Smooth muscle cell of the pulmonary artery (primary cell): Measurements from ENCODE around the gene AXL. TPM values are rescaled to one million over a fixed set of nuclear protein-coding genes. Genes with fewer than 3 reads are reported as not detected.

Experiments
- total RNA-seq: library from RNA; depleted of rRNA; stranded (reverse); fragments of >200 nt; gene quantifications from 2 replicates; pipeline ENCODE4 v1.2.3, GENCODE V29; 2014

The AXL gene
- 378 and 448 TPM in 2 replicates for total RNA-seq

GRCh38 chr19:41218615-41219507 is at the start of gene AXL:
Gene AXL, plus strand, starts transcription at chr19:41219223. Its CDS starts 170 bp downstream, at chr19:41219393.

DNA sequence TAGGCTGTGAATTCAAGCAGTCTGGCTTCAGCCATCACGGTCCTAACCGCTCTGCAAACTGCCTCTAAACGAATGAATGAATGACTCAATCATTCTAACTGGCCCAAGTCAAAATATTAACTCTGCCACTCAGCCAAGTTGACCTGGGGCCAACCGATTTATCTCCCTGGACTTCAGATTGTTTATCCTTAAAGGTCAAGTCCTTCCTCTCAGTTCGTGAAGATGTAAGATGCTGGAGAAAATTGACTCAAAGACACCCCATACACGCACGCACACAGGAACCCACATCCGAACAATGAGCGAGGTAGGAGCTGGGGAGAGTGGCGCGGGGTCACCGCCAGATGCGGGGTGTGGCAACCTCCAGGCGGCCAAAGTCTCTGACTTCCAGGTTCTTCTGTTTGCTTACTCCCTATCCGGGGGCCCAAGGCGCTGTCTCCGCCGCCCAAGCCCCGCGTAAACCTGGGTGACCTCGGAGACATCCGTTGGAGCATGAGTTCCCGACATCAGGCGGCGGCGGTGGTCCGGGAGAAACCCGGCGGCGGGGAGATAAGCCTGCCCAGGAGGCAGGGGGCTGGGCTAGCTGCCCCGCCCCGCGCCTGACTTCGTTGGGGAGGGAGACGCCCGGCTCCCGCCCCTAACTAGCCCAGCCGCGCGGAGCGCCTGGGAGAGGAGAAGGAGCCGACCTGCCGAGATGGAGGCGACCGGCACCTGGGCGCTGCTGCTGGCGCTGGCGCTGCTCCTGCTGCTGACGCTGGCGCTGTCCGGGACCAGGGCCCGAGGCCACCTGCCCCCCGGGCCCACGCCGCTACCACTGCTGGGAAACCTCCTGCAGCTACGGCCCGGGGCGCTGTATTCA is 26.2 kb upstream of the AXL start, which contains the start of gene CYP2S1:
Gene CYP2S1, plus strand, starts transcription at position 646 of the 856 bp plus-strand sequence. Its CDS starts 46 bp downstream, at position 692.

DNA sequence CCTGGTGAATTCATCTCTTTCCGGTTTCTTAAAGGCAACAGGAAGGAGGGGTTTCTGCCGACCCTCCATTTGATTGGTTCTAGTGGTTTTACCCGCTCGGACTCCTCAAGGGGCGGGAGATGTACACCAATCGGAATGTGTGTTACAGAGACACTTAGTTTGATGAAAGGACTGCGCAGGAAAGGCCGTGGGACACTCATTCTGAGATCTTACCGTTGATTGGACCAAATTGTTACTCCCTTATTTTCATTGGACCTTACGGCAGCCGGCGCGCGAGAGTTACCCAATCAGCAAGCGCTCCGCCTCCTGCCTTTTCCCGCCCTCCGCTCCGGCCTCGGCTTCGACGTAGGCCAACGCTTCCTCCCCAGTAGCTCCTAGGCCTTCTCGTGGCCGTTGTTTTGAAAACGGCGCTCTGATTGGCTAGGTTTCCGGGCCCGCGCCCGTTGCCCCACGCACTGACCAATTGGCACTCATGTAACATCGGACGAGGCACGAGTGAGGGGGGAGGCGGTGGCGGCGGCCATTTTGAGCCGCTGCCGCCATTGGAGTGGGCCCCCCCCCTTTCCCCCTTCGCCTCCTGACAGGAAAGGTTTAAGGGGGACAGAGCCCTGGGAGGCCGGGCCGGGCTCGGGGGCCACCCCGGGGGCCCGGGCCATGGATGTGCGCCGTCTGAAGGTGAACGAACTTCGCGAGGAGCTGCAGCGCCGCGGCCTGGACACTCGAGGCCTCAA is 45.0 kb downstream of the AXL start, which contains the start of gene HNRNPUL1:
Gene HNRNPUL1, plus strand, starts transcription at position 523 of the 731 bp plus-strand sequence. Its CDS starts 132 bp downstream, at position 655.

DNA sequence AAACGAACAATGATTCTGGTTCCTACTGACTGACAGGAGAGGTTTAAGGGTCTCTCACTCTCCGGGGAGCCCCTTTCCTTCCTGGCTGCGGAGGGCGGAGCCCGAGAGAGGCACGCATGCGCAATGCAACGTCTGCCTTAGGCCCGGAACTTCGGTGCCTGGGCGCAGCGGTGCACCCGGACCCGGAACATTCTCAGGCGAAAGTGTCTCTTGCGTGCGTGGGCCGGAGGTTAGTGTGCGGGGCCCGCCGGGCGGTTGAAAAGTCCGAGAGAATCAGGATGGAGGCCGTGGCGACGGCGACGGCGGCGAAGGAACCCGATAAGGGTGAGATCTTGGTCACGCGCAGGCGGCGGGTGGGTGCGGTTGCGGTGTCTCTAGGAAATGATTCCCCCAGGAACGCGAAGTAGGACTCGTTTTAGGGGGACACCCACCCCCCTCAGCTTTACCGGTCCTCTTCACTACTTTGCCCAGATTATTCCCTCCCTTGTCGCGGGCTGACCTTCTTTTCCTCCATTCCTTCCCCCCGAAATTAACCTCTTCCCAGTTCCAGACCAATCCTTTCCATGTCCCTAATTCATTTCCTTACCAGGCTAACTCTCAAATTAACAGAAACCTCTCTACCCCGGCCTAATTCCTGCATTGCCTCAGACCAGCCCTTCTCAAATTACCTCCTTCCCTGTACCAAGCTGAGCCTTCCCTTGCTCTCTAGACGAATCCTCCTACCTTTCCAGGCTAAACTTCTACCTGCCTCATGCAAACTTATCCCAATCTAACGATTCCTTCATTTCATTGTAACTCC is 91.2 kb downstream of the AXL start, which contains the start of gene CCDC97:
Gene CCDC97, plus strand, starts transcription at position 140 of the 799 bp plus-strand sequence. Its CDS starts 139 bp downstream, at position 279.

Other genes with a start within 250 kb of the AXL start
- gene CYP2B6, start 227.9 kb upstream of the AXL start, total RNA-seq, result not detected in 2 replicates
- not detected in 2 replicates for gene CYP2A13, start 130.8 kb upstream of the AXL start, total RNA-seq
- not detected in 2 replicates for gene CYP2F1, start 104.8 kb upstream of the AXL start, total RNA-seq
- 0.13 and 0.46 TPM in 2 replicates for gene CYP2S1, start 26.0 kb upstream of the AXL start, total RNA-seq
- gene HNRNPUL1, start 45.1 kb downstream of the AXL start, total RNA-seq, result 90.1 and 90.8 TPM in 2 replicates
- gene CCDC97, start 90.9 kb downstream of the AXL start, total RNA-seq, result 8.5 and 10.9 TPM in 2 replicates
- gene TGFB1, start 134.7 kb downstream of the AXL start, total RNA-seq, result 44.2 and 105 TPM in 2 replicates
- 4.0 and 4.5 TPM in 2 replicates for gene B9D2, start 144.9 kb downstream of the AXL start, total RNA-seq
- 3.6 and 6.5 TPM in 2 replicates for gene TMEM91, start 157.3 kb downstream of the AXL start, total RNA-seq
- gene EXOSC5, start 178.1 kb downstream of the AXL start, total RNA-seq, result 10.1 and 14.4 TPM in 2 replicates
- 52.6 and 61.1 TPM in 2 replicates for gene BCKDHA, start 178.6 kb downstream of the AXL start, total RNA-seq
- 2.2 and 2.3 TPM in 2 replicates for gene B3GNT8, start 208.2 kb downstream of the AXL start, total RNA-seq
- gene DMAC2, start 220.7 kb downstream of the AXL start, total RNA-seq, result 28.6 and 33.4 TPM in 2 replicates
- gene ERICH4, start 223.9 kb downstream of the AXL start, total RNA-seq, result not detected in 2 replicates